CD4-positive, alpha-beta T cell treated with Interleukin-6 at 100 ng/mL for 8 hours (primary cell): ENCODE measurements around the gene PDLIM7.

Source experiments
- DNase-seq: peaks from one replicate; pipeline ENCODE4 v3.0.0-alpha.2; 2020; ENCODE audit warnings: mixed read lengths, low spot score

Gene PDLIM7

GRCh38 chr5:177505075-177505474 is 7.7 kb upstream of the PDLIM7 start:
- no peak for DNase-seq

- no peak for DNase-seq
These were observed 7.0 kb upstream of the PDLIM7 start for GRCh38 chr5:177504086-177505056.

- no peak for DNase-seq
These were observed 6.1 kb upstream of the PDLIM7 start for GRCh38 chr5:177503351-177504085.

GRCh38 chr5:177502886-177503285 is 5.5 kb upstream of the PDLIM7 start:
- DNase-seq, result no peak

GRCh38 chr5:177501874-177502678 is 4.7 kb upstream of the PDLIM7 start:
- DNase-seq, result no peak

- peak; percentile 79 for DNase-seq
These were observed 3.5 kb upstream of the PDLIM7 start for GRCh38 chr5:177500685-177501522.

GRCh38 chr5:177499842-177500241 is 2.4 kb upstream of the PDLIM7 start:
- no peak for DNase-seq

GRCh38 chr5:177498013-177498787 is 796 bp upstream of the PDLIM7 start:
- DNase-seq, result no peak

GRCh38 chr5:177496727-177497291 is 595 bp downstream of the PDLIM7 start:
- no peak for DNase-seq

GRCh38 chr5:177496070-177496726 is 1.2 kb downstream of the PDLIM7 start:
- no peak for DNase-seq

GRCh38 chr5:177495243-177496060 is 2.0 kb downstream of the PDLIM7 start:
- no peak for DNase-seq

GRCh38 chr5:177494346-177495195 is 2.8 kb downstream of the PDLIM7 start:
- no peak for DNase-seq

GRCh38 chr5:177493795-177494345 is 3.5 kb downstream of the PDLIM7 start:
- DNase-seq, result no peak

GRCh38 chr5:177492841-177493240 is 4.6 kb downstream of the PDLIM7 start:
- no peak for DNase-seq

GRCh38 chr5:177491983-177492746 is 5.2 kb downstream of the PDLIM7 start:
- no peak for DNase-seq

GRCh38 chr5:177491429-177491945 is 5.9 kb downstream of the PDLIM7 start:
- no peak for DNase-seq
